Panc1 (cell line): Measurements from ENCODE around the gene SPATA21. TPM values are rescaled to one million over a fixed set of nuclear protein-coding genes. Genes with fewer than 3 reads are reported as not detected.

Experiments
- ATAC-seq: fragments of 200-7000 bp; cut with Tn5 transposase; 2 replicates; pipeline ENCODE4 v1.9.1; 2020; ENCODE audit warnings: mild to moderate bottlenecking, moderate library complexity
- BruUV-seq: library from RNA; stranded (reverse); fragments of 400-500 nt; replicated peaks from 2 replicates; lab custom pipeline; 2021; lab: Mats Ljungman, UMichigan
- CTCF ChIA-PET: fragments of 300-600 bp; sonication (Branson Sonifier 250); formaldehyde crosslinking; loops from one replicate; lab custom pipeline; 2022; ENCODE audit warnings: antibody characterized with exemption; lab: Charles Lee
- POLR2A ChIA-PET: fragments of 300-600 bp; sonication (Branson Sonifier 250); formaldehyde crosslinking; loops from one replicate; lab custom pipeline; 2022; ENCODE audit warnings: antibody characterized with exemption; lab: Charles Lee
- DNase-seq: peaks from one replicate; pipeline ENCODE4 v3.0.0-alpha.2; 2010; ENCODE audit warnings: low read depth, low spot score
- H3K27ac ChIP-seq: 2 replicates; pipeline ENCODE4 v1.5.1; 2011; ENCODE audit warnings: mild to moderate bottlenecking, low read length, inconsistent platforms
- H3K27me3 ChIP-seq: fragments of 200-500 bp; sonication (Bioruptor generic); 2 replicates; pipeline ENCODE4 v1.6.0; 2014; ENCODE audit warnings: low read length, inconsistent platforms; ENCODE audit not compliant: control insufficient read depth, insufficient read depth
- H3K36me3 ChIP-seq: fragments of 200-500 bp; sonication (Bioruptor generic); 2 replicates; pipeline ENCODE4 v1.5.1; 2014; ENCODE audit warnings: inconsistent platforms, mild to moderate bottlenecking, low read length, moderate library complexity; ENCODE audit not compliant: control insufficient read depth, insufficient read depth
- H3K4me1 ChIP-seq: 2 replicates; pipeline ENCODE4 v1.5.1; 2011; ENCODE audit warnings: inconsistent platforms, mild to moderate bottlenecking, low read length, moderate library complexity; ENCODE audit not compliant: control insufficient read depth, insufficient read depth
- H3K4me3 ChIP-seq, 2 experiments: 2 replicates each; pipeline ENCODE4 v1.5.1; 2011 to 2012; ENCODE audit warnings: low read depth in 2 of 2, low read length in 2 of 2, mild to moderate bottlenecking in 2 of 2, inconsistent platforms in 1 of 2, moderate library complexity in 1 of 2
- H3K9me3 ChIP-seq: fragments of 200-500 bp; sonication (Bioruptor generic); 2 replicates; pipeline ENCODE4 v1.5.1; 2014; ENCODE audit warnings: low read depth, mild to moderate bottlenecking, inconsistent platforms, low read length, moderate library complexity; ENCODE audit not compliant: control insufficient read depth, insufficient read depth
- POLR2AphosphoS5 ChIP-seq: IDR thresholded peaks from 2 replicates; pipeline ENCODE4 v1.6.1; 2012; ENCODE audit warnings: mild to moderate bottlenecking, low read depth, low read length, moderate library complexity
- SIN3A ChIP-seq: IDR thresholded peaks from 2 replicates; pipeline ENCODE4 v1.6.1; 2012; ENCODE audit warnings: low read depth, mild to moderate bottlenecking, low read length, moderate library complexity, borderline replicate concordance; ENCODE audit not compliant: insufficient read depth
- TCF7L2 ChIP-seq: IDR thresholded peaks from 2 replicates; pipeline ENCODE4 v1.6.1; 2011; ENCODE audit warnings: mild to moderate bottlenecking, low read depth, low read length, inconsistent platforms
- in situ Hi-C: cut with HindIII; loops from 2 replicates; pipeline ENCODE4 v1.10.0; 2016; ENCODE audit warnings: low sequenced_read_pairs, low pct_unique_long_range_greater_than_20kb
- intact Hi-C: fragments of 100-400 bp; cut with micrococcal nuclease; formaldehyde crosslinking; loops from one replicate; pipeline ENCODE4 v1.10.0; 2022; ENCODE audit not compliant: unreplicated experiment
- total RNA-seq: library from RNA; stranded (reverse); gene quantifications from one replicate; pipeline ENCODE4 v1.2.1, GENCODE V29; 2021; ENCODE audit not compliant: unreplicated experiment
- TF ChIP-seq, protein P1 (sequence below): fragments of 450-650 bp; IDR thresholded peaks from 2 replicates; pipeline ENCODE4 v1.5.1; 2017; ENCODE audit warnings: mild to moderate bottlenecking
- TF ChIP-seq, protein P2 (sequence below), 2 experiments: IDR thresholded peaks; 2 replicates each; pipeline ENCODE4 v1.6.1; 2011 to 2012; ENCODE audit warnings: low read depth in 2 of 2, control low read depth in 1 of 2, low read length in 1 of 2, mild to moderate bottlenecking in 1 of 2, moderate library complexity in 1 of 2; ENCODE audit not compliant: insufficient read depth in 1 of 2

SPATA21 gene
- total RNA-seq, 1 experiment from 2014 or later, result not detected

GRCh38 chr1:16434007-16434406 lies 3.2 kb downstream of the SPATA21 start:
- Histone ChIP-seq H3K4me3 (no peak overlapping the region), H3K27me3 (no peaks in the 10 kb centered on the region), H3K27ac (no peak overlapping the region), H3K36me3 (no peaks in the 10 kb centered on the region), H3K9me3 (no peaks in the 10 kb centered on the region), H3K4me1 (no peaks in the 10 kb centered on the region)
- ChIA-PET POLR2A (interaction anchor here (0.6 kb wide), 1 partner anchor 43 kb away, joined by 5 read pairs; no protein-coding TSS in a partner anchor), CTCF (no interaction called here)
- intact Hi-C loops, result no loop called here
- in situ Hi-C loops, result no loop called here
- BruUV-seq, result no TSS peak
- TF ChIP-seq TCF7L2 (no peak), SIN3A (no peak), POLR2AphosphoS5 (no peak)
- TF ChIP-seq, protein P1, sequence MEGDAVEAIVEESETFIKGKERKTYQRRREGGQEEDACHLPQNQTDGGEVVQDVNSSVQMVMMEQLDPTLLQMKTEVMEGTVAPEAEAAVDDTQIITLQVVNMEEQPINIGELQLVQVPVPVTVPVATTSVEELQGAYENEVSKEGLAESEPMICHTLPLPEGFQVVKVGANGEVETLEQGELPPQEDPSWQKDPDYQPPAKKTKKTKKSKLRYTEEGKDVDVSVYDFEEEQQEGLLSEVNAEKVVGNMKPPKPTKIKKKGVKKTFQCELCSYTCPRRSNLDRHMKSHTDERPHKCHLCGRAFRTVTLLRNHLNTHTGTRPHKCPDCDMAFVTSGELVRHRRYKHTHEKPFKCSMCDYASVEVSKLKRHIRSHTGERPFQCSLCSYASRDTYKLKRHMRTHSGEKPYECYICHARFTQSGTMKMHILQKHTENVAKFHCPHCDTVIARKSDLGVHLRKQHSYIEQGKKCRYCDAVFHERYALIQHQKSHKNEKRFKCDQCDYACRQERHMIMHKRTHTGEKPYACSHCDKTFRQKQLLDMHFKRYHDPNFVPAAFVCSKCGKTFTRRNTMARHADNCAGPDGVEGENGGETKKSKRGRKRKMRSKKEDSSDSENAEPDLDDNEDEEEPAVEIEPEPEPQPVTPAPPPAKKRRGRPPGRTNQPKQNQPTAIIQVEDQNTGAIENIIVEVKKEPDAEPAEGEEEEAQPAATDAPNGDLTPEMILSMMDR, result no peak
- TF ChIP-seq, protein P2, sequence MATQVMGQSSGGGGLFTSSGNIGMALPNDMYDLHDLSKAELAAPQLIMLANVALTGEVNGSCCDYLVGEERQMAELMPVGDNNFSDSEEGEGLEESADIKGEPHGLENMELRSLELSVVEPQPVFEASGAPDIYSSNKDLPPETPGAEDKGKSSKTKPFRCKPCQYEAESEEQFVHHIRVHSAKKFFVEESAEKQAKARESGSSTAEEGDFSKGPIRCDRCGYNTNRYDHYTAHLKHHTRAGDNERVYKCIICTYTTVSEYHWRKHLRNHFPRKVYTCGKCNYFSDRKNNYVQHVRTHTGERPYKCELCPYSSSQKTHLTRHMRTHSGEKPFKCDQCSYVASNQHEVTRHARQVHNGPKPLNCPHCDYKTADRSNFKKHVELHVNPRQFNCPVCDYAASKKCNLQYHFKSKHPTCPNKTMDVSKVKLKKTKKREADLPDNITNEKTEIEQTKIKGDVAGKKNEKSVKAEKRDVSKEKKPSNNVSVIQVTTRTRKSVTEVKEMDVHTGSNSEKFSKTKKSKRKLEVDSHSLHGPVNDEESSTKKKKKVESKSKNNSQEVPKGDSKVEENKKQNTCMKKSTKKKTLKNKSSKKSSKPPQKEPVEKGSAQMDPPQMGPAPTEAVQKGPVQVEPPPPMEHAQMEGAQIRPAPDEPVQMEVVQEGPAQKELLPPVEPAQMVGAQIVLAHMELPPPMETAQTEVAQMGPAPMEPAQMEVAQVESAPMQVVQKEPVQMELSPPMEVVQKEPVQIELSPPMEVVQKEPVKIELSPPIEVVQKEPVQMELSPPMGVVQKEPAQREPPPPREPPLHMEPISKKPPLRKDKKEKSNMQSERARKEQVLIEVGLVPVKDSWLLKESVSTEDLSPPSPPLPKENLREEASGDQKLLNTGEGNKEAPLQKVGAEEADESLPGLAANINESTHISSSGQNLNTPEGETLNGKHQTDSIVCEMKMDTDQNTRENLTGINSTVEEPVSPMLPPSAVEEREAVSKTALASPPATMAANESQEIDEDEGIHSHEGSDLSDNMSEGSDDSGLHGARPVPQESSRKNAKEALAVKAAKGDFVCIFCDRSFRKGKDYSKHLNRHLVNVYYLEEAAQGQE (IDR thresholded peaks at IDR 0.05; ENCODE audit: insufficient read depth in 1 of 2, low read depth in 2 of 2, low read length in 1 of 2), result no peak
- ATAC-seq, result no peak
- no peak for DNase-seq

- BruUV-seq, result no TSS peak
- DNase-seq, result no peak
- Histone ChIP-seq H3K4me3 (no peak overlapping the region), H3K9me3 (no peaks in the 10 kb centered on the region), H3K27me3 (no peaks in the 10 kb centered on the region), H3K36me3 (no peaks in the 10 kb centered on the region), H3K4me1 (no peaks in the 10 kb centered on the region), H3K27ac (no peak overlapping the region)
- ChIA-PET CTCF (no interaction called here), POLR2A (interaction anchor here (0.5 kb wide), 1 partner anchor 49 kb away, joined by 13 read pairs; no protein-coding TSS in a partner anchor)
- intact Hi-C loops, result no loop called here
- in situ Hi-C loops, result no loop called here
- TF ChIP-seq TCF7L2 (no peak), POLR2AphosphoS5 (no peak), SIN3A (no peak)
- TF ChIP-seq, protein P1, result no peak
- TF ChIP-seq, protein P2 (IDR thresholded peaks at IDR 0.05; ENCODE audit: insufficient read depth in 1 of 2, low read depth in 2 of 2, low read length in 1 of 2), result no peak
- ATAC-seq, result no peak
Observed at GRCh38 chr1:16433030-16433429, 4.2 kb downstream of the SPATA21 start.
